Cardiac fibroblast (primary cell): ENCODE results near the gene CAPRIN1.

Source experiments
- DNase-seq, 2 donors: peaks; one replicate each; pipeline versions ENCODE4 v3.0.0 to v3.0.0-alpha.2; 2010; ENCODE audit warnings: low read depth in 2 of 2
- H3K4me3 ChIP-seq, 2 donors: replicated peaks in 1 of 2; 1 replicate in 1 of 2; 2 replicates in 1 of 2; pipeline ENCODE4 v1.5.1; 2011; ENCODE audit warnings: low read depth in 2 of 2, low read length in 2 of 2, mild to moderate bottlenecking in 2 of 2, moderate library complexity in 1 of 2
- CTCF ChIP-seq: IDR thresholded peaks from one replicate; pipeline ENCODE4 v1.5.1; 2011; ENCODE audit warnings: low read depth, mild to moderate bottlenecking, low read length, inconsistent platforms

CAPRIN1 gene

GRCh38 chr11:34128824-34129223, 77.3 kb downstream of the CAPRIN1 start:
- no peak overlapping the region for H3K4me3 ChIP-seq
- TF ChIP-seq CTCF = no peak
- no peak for DNase-seq

GRCh38 chr11:34132261-34132965, 80.9 kb downstream of the CAPRIN1 start:
- no peak for DNase-seq
- no peak for TF ChIP-seq CTCF
- no peak overlapping the region for H3K4me3 ChIP-seq

DNA sequence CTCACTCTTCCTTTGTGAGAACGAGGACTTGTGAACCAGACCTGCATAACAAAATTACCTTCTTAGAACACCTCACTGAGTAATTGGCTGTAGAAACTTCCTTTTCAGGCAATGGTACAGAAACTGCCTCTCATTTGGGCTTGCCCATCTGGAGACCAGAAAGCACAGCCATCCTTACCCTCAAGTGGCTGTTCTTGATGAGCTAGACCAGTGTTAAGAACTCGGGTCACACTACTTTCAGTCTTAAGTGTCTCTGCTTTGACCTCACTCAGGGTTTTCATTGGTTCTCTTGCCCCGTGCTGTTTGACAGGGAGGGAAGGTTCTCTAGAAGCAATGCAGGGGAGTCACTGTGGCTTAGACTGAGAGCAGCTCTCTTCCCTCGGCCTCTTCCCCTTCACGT, 83.2 kb downstream of the CAPRIN1 start:
- no peak for TF ChIP-seq CTCF
- no peak overlapping the region for H3K4me3 ChIP-seq
- no peak for DNase-seq

- no peak for TF ChIP-seq CTCF
- no peak overlapping the region for H3K4me3 ChIP-seq
- no peak for DNase-seq
Observed at GRCh38 chr11:34135439-34135838, 83.9 kb downstream of the CAPRIN1 start.

DNA sequence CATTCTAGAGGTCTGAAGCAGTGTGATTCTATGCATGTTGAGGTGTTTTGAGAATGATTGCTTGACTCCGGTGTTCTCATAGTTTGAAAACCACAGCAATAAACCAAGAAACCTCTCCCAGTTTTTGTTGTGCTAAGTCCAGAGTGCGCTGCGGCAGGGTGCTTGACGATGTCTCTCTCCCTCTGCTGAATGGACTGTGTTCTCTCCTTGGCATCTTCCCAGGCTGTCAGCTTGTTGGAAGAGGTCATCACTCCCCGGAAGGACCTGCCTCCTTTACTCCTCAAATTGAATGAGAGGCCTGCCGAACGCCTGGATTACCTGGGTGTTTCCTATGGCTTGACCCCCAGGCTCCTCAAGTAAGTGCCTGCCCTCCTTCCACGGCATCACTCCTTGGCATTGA, 84.9 kb downstream of the CAPRIN1 start:
- no peak for TF ChIP-seq CTCF
- H3K4me3 ChIP-seq = no peak overlapping the region
- no peak for DNase-seq

DNA sequence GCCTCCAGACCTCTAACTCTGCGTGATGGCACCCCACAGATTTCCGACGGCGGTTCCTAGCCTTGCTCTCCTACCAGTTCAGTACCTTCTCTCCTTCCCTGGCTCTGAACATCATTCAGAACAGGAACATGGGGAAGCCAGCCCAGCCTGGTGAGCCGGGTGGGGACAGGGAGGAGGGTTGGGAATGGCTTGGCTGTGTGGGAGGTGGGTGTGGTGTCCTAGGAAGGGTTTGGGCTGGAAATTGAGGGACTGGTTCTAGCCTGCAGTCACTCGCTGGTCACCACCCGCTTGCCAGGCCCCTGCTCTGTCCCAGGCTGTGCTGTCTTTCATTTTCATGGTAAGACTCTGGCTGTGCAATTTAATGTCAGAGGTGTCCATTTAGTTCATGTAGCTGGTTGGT, 87.8 kb downstream of the CAPRIN1 start:
- no peak for TF ChIP-seq CTCF
- no peak overlapping the region for H3K4me3 ChIP-seq
- DNase-seq = no peak

DNA sequence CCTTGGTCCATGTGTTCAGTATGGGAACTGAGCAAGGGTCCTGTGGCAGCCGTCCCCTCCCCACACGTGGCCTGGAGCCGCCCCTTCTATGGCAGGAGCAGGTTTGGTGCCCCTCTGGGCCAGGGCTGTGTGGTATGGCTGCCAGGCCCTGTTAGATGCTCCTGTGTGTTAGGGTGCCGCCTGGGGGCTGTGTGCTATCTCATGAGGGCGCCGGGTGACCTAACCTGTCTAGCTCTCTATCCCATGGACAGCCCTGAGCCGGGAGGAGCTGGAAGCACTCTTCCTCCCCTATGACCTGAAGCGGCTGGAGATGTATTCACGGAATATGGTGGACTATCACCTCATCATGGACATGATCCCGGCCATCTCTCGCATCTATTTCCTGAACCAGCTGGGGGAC, 88.6 kb downstream of the CAPRIN1 start:
- DNase-seq = no peak
- no peak for TF ChIP-seq CTCF

More for the DNA sequence above, 88.6 kb downstream of the CAPRIN1 start:
- no peak overlapping the region for H3K4me3 ChIP-seq
